Measurements from ENCODE around the gene KRT80.

Gene KRT80

DNA sequence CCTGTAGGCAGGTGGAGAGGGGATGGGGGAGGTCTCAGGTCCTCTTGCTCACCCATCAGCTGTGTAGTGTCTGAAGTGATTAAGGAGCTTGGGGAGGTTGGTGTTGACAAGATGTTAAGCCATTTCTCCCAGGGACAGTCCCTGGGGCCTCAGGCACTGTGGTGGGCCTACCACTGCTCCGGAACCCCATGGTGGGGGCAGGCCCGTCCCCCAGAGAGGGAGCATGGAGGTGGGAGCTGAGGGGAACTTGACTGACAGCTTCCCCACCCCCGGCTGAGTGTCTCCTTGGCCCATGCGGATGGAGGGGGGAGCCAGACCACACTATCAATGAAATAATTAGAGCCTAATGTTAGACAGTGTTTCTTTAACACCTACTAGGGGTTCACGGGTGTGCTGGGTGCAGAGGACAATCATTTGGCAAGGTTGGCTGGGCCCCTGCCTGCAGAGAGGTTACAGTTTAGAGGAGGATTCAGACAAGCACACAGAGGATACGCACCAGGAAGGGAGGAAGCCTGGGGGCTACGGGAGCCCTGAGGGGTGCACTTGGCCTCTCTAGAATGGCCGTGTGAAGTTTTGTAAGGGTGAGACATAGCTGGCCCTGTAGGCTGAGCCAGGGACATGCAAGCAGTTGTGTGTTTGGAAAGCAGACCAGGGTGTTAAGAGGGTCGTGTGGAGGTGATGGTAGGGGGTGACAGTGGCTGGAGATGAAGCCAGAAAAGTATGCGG, 19.3 kb upstream of the KRT80 start:
- no peak for DNase-seq (ENCODE audit: low spot score)

DNA sequence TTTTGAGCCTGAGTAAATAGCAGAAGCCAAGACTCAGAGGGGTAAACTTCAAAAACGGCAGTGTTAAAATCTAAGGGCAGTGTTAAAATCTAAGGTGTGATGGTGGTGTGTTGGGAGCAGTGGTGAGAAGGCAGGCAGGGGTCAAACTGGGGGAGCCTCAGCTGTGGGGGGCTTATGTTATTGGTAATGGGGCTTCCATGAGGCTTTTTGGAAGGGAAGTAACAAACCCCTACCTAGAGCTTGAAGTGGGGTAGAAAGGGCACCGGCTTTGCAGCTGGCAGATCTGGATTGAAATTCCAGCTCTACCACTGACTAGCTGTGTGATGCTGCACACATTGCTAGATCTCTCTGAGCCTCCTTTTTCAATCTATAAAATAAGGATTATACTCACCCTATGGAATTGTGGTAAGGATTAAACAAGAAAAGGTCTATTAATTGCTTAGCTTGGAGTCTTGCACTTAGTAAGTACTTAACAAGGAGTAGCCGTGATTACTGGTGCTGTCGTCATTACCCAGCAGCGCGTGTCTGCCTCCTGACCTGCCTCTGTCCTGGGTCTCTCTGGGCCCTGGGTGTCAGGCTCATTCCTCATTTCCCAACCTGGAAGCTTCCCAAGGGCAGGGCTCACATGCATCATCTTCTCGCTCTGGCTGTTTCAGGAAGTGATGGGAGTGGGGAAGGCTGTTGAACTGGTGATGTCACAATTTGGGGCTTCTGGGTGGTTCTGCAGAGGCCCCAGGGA, 18.5 kb upstream of the KRT80 start:
- no peak for DNase-seq (ENCODE audit: low spot score)

DNA sequence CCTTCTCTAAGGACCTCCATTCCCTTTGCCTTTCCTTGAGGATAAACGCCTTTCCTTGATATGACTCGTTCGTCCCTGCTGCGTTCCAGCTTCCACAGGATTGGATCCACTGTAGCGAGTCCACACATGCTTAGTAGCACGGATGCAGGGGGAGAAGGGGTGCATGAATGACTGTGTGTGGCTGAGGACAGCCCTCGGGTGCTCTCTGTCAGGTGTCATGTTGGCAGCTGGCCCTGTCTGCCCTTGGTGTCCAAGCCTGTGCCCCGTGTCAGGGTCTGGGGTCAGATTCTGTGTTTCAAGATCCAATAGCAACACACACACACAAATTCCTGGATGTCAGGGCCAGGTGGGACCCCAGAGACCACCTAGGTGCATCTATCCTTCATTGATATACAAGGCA, 17.5 kb upstream of the KRT80 start:
- no peak for DNase-seq (ENCODE audit: low spot score)

DNA sequence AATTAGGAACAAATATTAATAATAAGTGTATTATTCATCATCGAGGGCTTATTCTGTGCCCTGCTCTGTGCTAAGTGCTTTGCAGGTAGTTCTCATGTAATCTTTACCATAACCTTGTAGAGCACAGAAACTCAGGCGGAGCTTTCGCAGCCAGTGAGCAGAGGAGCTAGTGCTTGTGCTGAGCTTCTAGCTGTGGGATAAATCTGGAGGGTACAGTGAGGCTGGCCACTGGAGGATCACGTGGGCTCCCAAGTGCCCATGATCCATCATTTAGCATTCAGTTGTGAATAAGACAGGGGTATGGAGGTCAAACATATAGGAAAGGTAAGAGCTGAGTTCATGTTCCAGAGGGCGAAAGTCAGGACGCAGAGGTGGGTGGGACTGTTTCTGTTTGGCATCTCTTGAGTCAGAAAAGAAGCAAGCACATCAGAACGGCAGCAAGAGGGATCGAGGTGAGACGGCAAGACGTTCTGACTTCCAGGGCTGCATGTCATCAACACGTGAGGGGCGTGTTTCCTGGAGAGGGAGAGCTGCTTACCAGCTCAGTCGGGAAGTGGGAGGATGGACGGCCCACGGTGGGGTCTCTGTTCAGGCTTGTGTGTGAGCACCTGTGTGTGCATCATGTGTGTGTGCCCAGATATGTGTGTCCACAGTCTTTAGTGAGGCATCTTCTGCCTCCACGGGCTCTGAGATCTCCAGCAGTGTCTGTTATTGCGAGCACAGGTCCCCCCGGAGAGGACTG, 16.8 kb upstream of the KRT80 start:
- no peak for DNase-seq (ENCODE audit: low spot score)

DNA sequence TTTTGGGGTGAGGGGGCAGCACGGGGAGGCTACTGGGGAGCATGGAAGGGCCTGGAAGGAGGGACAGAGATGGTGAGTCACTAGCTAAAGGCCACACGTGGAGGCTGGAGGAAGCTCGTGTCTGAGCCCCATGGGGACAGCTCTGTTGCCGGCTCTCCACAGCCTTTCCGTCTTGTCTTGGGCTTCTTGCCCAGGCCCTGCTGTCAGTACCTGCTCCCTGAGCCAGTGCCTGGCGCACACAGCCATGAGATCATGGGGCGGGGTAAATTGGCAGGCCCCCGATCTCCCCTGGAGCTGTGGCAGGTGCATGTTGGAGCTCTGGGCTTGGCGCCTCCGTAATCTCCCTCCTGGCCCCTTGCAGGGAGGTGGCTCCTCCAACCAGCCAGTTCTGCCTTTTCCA, 16.1 kb upstream of the KRT80 start:
- no peak for DNase-seq (ENCODE audit: low spot score)

DNA sequence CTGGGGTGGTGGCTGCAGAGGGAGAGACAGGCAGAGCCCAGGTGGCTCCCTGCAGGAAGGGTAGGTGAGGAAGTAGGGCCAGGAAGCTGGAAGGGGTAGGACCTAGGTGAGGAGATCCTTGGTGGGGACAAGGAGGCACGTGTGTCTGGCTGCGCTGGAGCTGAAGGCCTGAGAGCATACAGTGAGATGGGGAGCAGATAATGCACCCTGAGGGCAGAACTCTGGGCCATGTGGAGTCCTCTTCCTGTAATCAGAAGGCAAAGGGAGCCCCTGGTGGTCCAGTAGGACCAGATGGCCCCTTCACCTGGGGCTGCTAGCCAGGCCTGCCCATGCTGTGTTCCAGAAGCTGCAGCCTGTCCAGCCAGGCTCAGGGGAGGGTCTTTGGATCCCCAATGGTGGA, 15.3 kb upstream of the KRT80 start:
- DNase-seq (ENCODE audit: low spot score): no peak

DNA sequence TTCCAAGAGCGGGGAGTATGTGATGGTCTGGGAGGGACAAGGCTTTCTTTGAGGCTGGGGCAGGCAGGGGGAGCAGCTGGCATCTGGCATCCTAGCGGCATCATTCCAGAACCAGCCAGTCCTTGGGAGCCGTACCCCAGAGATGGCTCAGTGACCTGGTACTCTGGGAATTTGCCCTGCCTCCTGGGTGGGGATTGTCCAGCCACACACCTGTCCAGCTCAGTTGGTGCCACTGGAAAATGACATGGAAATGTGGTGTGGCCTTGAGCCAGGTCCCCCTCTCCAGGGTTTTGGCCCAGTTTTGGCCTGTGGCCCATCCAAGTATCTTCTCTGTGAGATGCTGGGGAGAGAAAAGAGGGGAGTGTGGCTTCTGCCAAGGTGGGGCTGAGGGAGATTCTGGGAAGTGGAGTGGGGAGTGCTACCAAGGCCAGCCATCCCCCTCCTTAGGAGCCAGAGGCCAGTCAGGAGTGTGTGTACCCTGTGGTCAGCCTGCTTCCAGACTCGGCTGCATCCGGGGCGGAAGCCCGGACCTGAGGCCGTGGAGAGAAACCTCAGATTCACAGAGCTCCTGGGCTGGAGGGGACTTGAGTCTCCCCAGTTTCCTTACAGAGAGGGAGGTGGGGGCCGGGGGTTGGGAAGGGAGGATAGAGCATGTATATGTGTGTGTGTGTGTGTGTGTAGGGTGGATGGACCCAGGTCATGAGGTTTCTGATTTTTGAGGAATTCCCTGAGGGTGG, 14.7 kb upstream of the KRT80 start:
- no peak for DNase-seq (ENCODE audit: low spot score)

DNA sequence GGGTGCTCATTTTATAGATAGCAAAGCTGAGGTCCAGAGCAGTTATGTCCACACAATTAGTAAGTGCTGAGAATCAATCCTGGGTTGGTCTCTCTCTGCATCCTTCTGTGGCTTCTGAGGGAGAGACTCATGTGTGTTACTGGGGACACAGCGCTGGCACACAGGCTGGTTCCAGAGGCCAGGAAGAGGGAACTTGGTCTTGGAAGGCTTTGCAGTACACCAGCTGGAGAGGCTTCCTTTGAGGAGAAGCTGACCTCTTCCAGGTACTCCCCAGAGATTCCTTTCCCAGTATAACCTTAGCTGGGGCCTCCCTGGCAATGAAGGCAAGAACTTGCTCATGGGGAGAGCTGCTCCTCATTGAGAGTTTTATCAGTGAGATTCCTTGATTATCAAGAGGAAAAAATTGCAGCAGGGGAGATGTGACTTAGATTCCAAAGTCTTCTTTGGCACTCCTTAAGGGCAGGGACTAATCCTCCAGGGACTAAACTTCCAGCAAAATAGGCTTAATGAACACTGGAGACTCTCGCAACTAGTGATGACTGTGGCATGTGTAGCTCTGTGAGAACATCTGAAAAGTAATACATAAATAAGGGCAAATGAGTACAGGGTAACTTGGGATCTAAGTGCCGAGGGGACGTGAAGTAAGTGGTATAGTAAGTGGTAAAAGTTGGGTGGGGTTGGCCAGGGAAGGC, 13.9 kb upstream of the KRT80 start:
- no peak for DNase-seq (ENCODE audit: low spot score)

DNA sequence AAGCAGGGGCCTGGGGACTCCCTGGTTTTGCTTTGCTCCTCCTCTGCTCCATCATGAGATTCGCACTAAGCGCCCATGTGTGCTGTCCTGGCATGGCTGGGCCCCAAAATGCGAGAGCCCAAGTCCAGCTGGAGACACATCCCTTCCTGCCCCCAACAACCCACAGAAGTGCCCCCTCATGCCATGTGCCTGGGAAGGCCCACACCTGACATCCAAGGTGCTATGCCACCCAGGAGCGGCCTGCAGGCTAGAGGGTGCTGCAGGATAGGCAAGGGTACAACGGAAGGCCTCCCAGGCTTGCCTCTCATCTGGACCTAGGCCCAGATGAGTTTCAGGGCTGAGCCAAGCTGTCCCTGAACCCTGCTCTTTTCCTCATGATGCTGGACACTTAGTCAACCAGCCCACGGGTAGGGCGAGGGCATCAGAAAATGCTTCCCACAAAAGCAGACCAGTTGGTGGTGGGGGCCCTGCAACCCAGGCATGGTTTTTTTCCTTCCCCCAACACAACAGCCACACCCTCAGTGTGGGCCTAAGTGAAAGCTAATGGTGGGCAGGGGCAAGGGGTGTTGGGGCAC, 13.2 kb upstream of the KRT80 start:
- DNase-seq (ENCODE audit: low spot score): no peak

DNA sequence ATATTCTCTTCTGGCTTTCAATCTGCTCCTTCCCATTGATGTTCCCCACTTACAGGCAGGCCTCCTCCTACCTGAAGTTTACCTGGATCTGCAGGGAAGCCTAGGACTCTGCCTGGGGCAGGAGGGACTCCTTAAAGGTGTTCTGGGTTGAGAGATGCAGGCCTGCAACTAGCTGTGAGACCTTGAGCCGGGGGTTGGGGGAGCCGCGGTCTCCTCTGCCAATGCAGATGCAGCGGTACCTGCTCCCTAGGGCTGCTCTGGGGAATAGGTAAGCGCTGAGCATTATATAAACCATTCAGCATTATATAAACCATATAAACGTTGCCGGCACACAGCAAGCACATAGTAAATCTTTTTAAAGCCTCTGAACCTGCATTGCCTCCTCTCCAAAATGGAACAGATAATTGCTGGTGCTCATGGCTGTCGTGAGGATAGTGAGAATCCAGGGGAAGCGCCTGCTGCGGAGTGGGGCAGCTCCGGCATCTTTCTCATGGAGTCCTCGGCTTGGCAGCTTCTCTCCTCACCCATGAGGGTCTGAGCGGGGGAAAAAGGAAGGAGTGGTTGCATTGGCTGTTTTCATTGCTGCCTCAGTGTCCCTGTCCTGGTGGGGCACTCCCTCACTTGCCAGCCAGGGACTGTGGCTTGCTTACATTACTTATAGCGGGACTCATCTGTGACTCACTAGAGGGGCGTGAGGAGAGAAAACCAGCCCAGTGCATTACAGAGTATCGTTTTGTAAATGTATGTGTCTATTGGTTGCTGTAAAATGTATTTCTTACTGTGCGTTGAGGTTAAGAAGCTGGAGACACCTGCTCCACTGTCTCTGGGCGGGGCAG, 12.5 kb upstream of the KRT80 start:
- no peak for DNase-seq (ENCODE audit: low spot score)

DNA sequence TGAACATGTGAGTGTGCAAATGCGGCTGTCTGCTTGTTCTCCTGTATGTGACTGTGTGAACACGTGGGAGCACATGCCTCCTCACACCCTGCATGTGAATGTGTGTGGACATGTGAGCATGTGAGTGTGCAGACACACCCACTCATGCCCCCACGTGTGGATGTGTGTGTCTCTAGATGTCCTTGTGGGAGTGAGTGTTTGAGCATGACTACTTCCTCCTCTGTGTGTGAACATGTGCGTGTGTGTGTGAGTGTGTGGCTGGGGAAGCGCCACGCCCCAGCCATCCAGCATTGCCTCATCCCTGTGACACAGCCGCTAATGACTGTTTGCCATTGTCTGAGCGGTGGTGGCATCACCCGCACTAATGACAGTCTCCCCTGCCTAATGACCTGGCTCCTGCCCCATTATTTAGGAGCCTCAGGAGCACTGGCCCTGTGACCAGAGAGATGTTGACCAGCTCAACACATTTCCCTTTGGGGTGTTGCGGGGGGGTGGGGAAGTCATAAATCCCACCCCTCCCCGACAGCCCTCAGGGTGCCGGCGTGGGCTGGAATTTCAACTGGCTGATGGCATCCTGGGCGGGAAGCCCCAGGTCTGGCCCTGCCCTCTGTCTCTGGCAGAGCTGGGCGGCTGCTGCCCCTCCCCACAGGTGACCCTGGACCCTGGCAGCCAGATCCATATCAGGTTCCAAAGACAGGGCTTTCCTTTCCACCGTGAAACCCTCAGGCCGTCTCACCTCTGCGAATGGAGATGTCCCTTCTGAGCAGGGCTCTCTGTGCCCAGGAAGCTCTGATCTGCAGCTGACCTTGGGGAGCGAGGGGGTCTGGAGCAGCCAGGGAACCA, 11.5 kb upstream of the KRT80 start:
- DNase-seq (ENCODE audit: low spot score): peak; percentile 50

DNA sequence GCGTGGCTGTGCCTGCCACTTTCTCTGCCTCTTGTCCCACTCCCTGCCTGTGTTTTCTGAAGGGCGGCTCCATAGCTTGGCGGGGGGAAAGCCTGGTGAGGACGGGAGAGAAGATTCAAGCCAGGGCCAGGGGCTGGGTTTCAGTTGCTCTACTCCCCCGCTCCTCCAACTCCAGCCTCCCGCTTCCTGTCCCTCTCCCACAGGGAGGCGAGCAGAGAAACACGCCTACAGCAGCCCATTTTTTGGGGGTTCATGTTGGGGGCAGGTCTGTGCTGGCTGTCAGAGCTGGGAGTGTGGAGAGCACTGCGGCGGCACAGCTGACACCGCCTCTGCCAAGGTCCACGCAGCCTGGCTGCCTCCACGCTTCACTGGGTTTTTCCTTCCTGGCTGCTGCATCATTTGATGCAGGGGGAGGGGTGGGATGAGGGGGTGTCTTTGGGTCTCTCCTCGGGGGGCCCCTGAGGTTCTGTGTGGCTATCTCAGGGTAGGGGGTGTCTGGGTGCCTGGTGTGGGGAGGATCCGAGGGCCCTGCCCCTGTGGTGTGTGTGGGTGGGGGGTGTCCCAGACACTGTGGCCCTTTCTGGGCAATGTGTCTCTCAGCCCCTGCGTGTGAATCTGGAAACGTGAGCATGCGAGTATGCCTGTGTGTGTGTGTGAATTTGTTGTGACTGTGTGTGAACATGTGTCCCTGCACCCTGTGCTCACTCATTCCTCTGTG, 10.7 kb upstream of the KRT80 start:
- DNase-seq (ENCODE audit: low spot score): no peak

DNA sequence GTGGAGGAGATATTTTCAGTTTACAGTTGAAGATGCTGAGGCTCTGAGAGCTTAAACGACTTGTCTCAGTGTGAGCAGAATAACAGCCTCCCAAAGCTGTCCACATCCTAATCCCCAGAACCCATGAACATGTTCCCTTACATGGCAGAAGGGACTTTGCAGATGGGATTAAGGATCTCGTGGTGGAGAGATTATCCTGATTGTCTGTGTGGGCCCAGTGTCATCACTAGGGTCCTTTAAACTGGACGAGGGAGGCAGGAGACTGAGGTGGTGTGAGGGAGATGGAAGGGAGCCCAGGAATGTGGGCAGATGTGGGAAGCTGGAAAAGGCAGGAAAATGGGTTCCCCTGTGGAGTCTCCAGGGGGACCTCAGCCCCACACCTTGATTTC, 9.6 kb upstream of the KRT80 start:
- no peak for DNase-seq (ENCODE audit: low spot score)

DNA sequence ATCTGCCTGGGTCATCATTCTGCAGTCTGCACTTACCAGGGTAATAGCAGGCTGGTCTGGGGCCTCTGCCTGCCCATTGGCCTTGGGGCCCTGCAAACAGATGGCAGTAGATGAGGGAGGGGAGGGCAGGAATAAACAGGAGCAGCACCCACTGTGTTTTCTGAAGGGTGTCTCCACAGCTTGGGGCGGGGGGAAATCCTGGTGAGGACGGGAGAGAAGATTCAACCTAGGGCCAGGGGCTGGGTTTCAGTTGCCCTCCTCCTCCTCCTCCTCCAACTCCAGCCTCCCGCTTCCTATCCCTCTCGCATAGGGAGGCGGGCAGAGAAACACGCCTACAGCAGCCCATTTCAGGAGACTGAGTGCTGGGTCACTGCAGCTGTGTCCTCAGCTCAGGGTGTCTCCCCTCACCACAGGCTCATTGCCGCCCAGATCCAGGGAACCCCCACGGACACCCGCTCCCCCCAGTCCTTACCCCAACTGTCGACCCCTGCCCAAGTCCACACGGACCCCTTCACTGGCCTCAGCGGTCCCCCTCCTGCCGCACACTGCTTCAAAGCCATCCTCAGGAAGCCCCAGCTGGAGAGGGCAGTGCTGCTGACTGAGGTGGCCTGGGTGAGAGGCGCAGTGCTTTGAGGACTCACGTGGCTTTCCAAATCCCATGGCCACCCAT, 9.1 kb upstream of the KRT80 start:
- DNase-seq (ENCODE audit: low spot score): no peak

DNA sequence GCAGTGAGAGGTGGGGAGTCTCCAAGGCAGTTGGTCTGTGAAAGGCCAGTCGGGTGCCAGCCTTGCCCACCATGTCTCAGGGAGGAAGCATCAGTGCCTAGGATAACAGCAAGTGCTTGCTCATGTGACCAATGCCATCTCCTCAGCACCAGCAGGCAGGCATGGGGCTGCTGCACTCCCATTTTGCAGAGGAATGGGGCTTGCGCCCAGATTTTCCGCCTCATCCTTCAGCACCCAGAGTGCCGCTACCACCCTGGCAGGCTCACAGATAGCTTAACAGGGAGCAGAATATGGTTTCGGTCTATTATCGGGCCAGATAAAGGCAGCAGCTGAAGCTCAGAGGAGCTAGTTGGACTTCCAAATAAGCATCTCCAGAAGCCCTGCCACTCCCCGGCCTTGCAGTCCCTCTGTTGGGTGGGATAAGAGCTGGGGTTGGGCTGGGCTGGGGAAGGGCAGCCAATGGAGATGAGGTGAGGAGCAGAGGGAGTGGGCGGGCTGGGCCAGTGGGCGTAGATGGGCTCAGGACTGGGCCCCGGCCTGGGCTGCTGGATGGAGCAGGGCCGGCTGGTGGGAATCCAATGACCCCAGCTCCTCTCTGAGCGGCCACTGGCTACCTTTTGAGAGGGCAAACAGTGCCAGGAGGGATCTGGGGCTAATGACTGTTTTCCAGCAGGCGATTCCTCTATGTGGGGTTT, 8.4 kb upstream of the KRT80 start:
- DNase-seq (ENCODE audit: low spot score): no peak

DNA sequence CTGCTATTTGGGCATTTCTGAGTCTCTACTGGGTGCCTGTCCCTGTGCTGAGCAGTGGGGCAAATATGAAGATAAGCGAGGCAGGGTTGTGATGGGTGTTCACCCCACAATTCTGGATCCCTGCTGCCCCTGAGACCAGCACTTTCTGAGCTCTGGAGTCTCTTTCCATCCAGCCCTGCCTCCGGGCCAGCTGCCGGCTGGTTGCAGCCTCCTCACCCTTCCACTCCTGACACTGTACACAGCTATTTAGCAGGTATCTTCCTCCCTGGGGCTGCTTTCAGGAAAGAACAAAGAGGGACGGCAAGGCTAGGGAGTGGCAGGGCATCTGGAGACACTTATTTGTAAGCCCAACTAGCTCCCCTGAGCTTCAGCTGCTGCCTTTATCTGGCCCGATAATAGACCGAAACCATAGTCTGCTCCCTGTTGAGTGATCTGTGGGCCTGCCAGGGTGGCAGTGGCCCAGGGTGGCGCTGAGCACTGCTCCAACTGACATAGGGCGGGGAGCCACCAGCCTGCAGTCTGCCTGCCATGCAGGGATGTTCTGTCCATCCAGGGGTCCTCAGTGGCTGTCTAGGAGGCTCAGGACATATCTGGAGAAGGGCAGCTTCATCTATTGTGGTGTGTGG, 7.6 kb upstream of the KRT80 start:
- no peak for DNase-seq (ENCODE audit: low spot score)
